SK-MEL-5 (cell line): ENCODE data around the gene PRKG1. TPM values are rescaled to one million over a fixed set of nuclear protein-coding genes. Genes with fewer than 3 reads are reported as not detected.
"Not testable (repeated sequence)": the region's sequence is repeated elsewhere in the genome, so short reads cannot be mapped to it uniquely, and the experiment has no call there.

Experiments used
- DNase-seq: peaks from one replicate; pipeline ENCODE4 v3.0.0-alpha.2; 2016; ENCODE audit warnings: low read depth, low spot score
- in situ Hi-C: cut with HindIII; loops from 2 replicates; pipeline ENCODE4 v1.10.0; 2016; ENCODE audit warnings: low sequenced_read_pairs, high pct_unique_total_duplicates, low pct_unique_long_range_greater_than_20kb
- total RNA-seq: library from RNA; depleted of rRNA; stranded (reverse); fragments of >200 nt; shearing (Covaris generic); gene quantifications from 2 replicates; pipeline ENCODE4 v1.2.3, GENCODE V29; 2014

PRKG1 gene
- total RNA-seq, 1 experiment from 2014 or later: 4.6 TPM

- no peak for DNase-seq
- in situ Hi-C loops: no loop called here
These were observed 239.6 kb downstream of the PRKG1 start for GRCh38 chr10:51313773-51314478.

- no peak for DNase-seq
- in situ Hi-C loops: no loop called here
These were observed 240.2 kb downstream of the PRKG1 start for GRCh38 chr10:51314481-51314880.

- no peak for DNase-seq
- in situ Hi-C loops: no loop called here
These were observed 244.3 kb downstream of the PRKG1 start for GRCh38 chr10:51318399-51319172.

GRCh38 chr10:51319173-51319435, 244.8 kb downstream of the PRKG1 start:
- DNase-seq: no peak
- in situ Hi-C loops: no loop called here

GRCh38 chr10:51321300-51321699, 247.0 kb downstream of the PRKG1 start:
- in situ Hi-C loops: no loop called here

GRCh38 chr10:51321980-51322379, 247.7 kb downstream of the PRKG1 start:
- in situ Hi-C loops: no loop called here
- DNase-seq: no peak

More at GRCh38 chr10:51321300-51321699, 247.0 kb downstream of the PRKG1 start:
- no peak for DNase-seq

- no peak for DNase-seq
- in situ Hi-C loops: no loop called here
These were observed 251.4 kb downstream of the PRKG1 start for GRCh38 chr10:51325649-51326048.

- in situ Hi-C loops: no loop called here
- DNase-seq: no peak
These were observed 251.9 kb downstream of the PRKG1 start for GRCh38 chr10:51326174-51326573.

- in situ Hi-C loops: no loop called here
- no peak for DNase-seq
These were observed 253.1 kb downstream of the PRKG1 start for GRCh38 chr10:51327432-51327831.

GRCh38 chr10:51340366-51340765, 266.1 kb downstream of the PRKG1 start:
- in situ Hi-C loops: no loop called here
- no peak for DNase-seq

- in situ Hi-C loops: no loop called here
- no peak for DNase-seq
These were observed 266.7 kb downstream of the PRKG1 start for GRCh38 chr10:51340845-51341610.

GRCh38 chr10:51341745-51342144, 267.5 kb downstream of the PRKG1 start:
- in situ Hi-C loops, DNase-seq: not testable (repeated sequence)

- in situ Hi-C loops: no loop called here
- DNase-seq: no peak
These were observed 268.1 kb downstream of the PRKG1 start for GRCh38 chr10:51342381-51342780.

GRCh38 chr10:51343391-51343790, 269.1 kb downstream of the PRKG1 start:
- no peak for DNase-seq
- in situ Hi-C loops: no loop called here

- in situ Hi-C loops: no loop called here
- no peak for DNase-seq
These were observed 270.1 kb downstream of the PRKG1 start for GRCh38 chr10:51344371-51344770.

GRCh38 chr10:51348622-51349021, 274.3 kb downstream of the PRKG1 start:
- no peak for DNase-seq
- in situ Hi-C loops: no loop called here

GRCh38 chr10:51357170-51357569, 282.9 kb downstream of the PRKG1 start:
- in situ Hi-C loops: no loop called here
- DNase-seq: no peak

- DNase-seq: no peak
- in situ Hi-C loops: no loop called here
These were observed 283.9 kb downstream of the PRKG1 start for GRCh38 chr10:51358227-51358626.

GRCh38 chr10:51363415-51363814, 289.1 kb downstream of the PRKG1 start:
- DNase-seq: no peak
- in situ Hi-C loops: no loop called here
